Epithelial cell of proximal tubule (primary cell): ENCODE measurements around the gene SF3A1. TPM values are rescaled to one million over a fixed set of nuclear protein-coding genes. Genes with fewer than 3 reads are reported as not detected.

Experiments
- DNase-seq: peaks from one replicate; pipeline ENCODE4 v3.0.0-alpha.2; 2011; ENCODE audit warnings: low read depth
- H3K4me3 ChIP-seq: 2 replicates; pipeline ENCODE4 v1.5.1; 2011; ENCODE audit warnings: low read depth, mild to moderate bottlenecking, low read length
- CTCF ChIP-seq: conservative IDR thresholded peaks from 2 replicates; pipeline ENCODE4 v1.5.1; 2012; ENCODE audit warnings: low read depth, mild to moderate bottlenecking, low read length
- total RNA-seq: library from RNA; depleted of rRNA; stranded (reverse); fragments of >200 nt; gene quantifications from 2 replicates; pipeline ENCODE4 v1.2.3, GENCODE V29; 2015

SF3A1 gene
- total RNA-seq, 1 donor from 2014 or later: 42.6 TPM

DNA sequence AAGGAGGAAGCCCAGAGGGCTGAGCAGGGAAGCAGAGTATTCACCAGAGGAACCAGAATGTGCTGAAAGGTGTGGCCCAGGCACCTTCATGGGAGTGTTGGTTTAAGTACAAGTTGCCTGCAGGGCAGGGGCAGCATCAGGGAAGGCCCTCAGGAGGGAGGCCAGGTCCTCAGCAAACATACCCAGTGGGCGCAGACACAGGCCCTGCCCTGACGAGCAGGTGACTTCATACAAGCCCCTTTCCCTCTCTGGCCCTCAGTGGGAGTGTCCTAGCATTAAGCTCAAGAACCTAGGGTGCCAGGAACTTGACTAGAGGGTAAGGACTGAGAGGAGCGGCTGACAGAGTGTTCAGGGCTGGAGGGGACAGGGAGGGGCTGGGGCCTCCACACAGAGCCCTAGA, 59.9 kb downstream of the SF3A1 start:
- DNase-seq: no peak
- no peak overlapping the region for H3K4me3 ChIP-seq
- TF ChIP-seq CTCF: no peak

- TF ChIP-seq CTCF: no peak
- no peak overlapping the region for H3K4me3 ChIP-seq
- DNase-seq: no peak
Measured at GRCh38 chr22:30296324-30296723, 60.4 kb downstream of the SF3A1 start.

GRCh38 chr22:30295576-30295975, 61.1 kb downstream of the SF3A1 start:
- DNase-seq: no peak
- TF ChIP-seq CTCF: no peak
- no peak overlapping the region for H3K4me3 ChIP-seq

- TF ChIP-seq CTCF: no peak
- DNase-seq: no peak
Measured at GRCh38 chr22:30294830-30295229, 61.9 kb downstream of the SF3A1 start.

GRCh38 chr22:30294066-30294465, 62.6 kb downstream of the SF3A1 start:
- no peak for DNase-seq
- no peak for TF ChIP-seq CTCF

More at GRCh38 chr22:30294830-30295229, 61.9 kb downstream of the SF3A1 start:
- no peak overlapping the region for H3K4me3 ChIP-seq

GRCh38 chr22:30293026-30293425, 63.7 kb downstream of the SF3A1 start:
- no peak overlapping the region for H3K4me3 ChIP-seq
- TF ChIP-seq CTCF: no peak
- no peak for DNase-seq

More at GRCh38 chr22:30294066-30294465, 62.6 kb downstream of the SF3A1 start:
- no peak overlapping the region for H3K4me3 ChIP-seq
